ENCODE data around the gene USH2A. TPM values are rescaled to one million over a fixed set of nuclear protein-coding genes. Genes with fewer than 3 reads are reported as not detected.

The USH2A gene
- total RNA-seq, 3 donors from 2014 or later, result not detected

DNA sequence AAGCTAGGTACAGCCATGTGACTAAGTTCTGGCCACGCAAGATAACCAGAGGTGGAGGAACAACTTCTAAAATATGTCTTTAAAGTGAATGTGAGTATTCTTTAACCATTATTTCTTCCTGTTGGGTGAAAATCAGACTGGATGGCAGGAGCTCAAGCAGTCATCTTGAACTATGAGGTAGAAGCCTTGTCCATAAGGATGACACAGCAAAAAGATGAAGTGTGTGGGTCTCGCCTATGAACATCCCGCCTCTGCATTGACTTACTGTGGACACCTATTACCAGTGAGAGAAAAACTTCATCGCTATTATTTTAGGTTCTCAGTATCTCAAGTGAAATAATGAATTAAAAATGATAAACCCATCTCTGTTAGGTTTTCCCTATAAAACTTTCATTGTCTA is 365.3 kb downstream of the USH2A start:
- H3K36me3 ChIP-seq, result no peaks in the 10 kb centered on the region
- no peak for TF ChIP-seq POLR2A (IDR thresholded peaks at IDR 0.05)
- TF ChIP-seq POLR2AphosphoS5 (IDR thresholded peaks at IDR 0.05), result no peak
- TF ChIP-seq CTCF (IDR thresholded peaks at IDR 0.05), result no peak

DNA sequence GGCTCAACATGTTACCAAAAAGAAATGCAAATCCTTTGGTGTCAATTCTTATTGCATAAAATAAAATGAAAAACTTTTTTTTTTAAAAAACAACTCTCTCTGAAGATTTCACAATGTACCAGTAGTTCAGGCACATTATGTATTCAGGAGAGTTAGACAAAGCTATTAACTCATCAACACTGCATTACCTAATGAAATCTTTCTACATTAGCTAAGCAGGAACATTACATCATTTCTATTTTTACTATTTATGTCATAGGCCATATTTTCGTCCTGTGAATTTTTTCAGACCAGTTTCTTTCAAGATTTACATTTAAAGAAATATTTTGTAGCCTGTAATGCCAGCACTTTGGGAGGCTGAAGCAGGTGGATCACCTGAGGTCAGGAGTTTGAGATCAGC is 366.2 kb downstream of the USH2A start:
- no peaks in the 10 kb centered on the region for H3K27me3 ChIP-seq
- no peak for DNase-seq (ENCODE audit: low spot score in 2 of 2)
- TF ChIP-seq POLR2A (IDR thresholded peaks at IDR 0.05) (no peak), POLR2AphosphoS5 (IDR thresholded peaks at IDR 0.05) (no peak), CTCF (IDR thresholded peaks at IDR 0.05) (no peak)
- H3K27ac ChIP-seq, result no peak overlapping the region
- no peak overlapping the region for H3K4me3 ChIP-seq
- intact Hi-C loops (cut with DNase I; ENCODE audit: low total_unique reads), result no loop called here
- H3K9me3 ChIP-seq, result no peaks in the 10 kb centered on the region
- H3K4me1 ChIP-seq, result no peaks in the 10 kb centered on the region
- no peaks in the 10 kb centered on the region for H3K36me3 ChIP-seq

More for the DNA sequence above, 365.3 kb downstream of the USH2A start:
- Histone ChIP-seq H3K27ac (no peak overlapping the region), H3K4me1 (no peaks in the 10 kb centered on the region), H3K27me3 (no peaks in the 10 kb centered on the region), H3K4me3 (no peak overlapping the region), H3K9me3 (no peaks in the 10 kb centered on the region)
- intact Hi-C loops (cut with DNase I; ENCODE audit: low total_unique reads), result no loop called here
- no peak for DNase-seq (ENCODE audit: low spot score in 2 of 2)

- no peak for DNase-seq (ENCODE audit: low spot score in 2 of 2)
- Histone ChIP-seq H3K27me3 (no peaks in the 10 kb centered on the region), H3K27ac (no peak overlapping the region), H3K4me1 (no peaks in the 10 kb centered on the region), H3K9me3 (no peaks in the 10 kb centered on the region), H3K36me3 (no peaks in the 10 kb centered on the region), H3K4me3 (no peak overlapping the region)
- intact Hi-C loops (cut with DNase I; ENCODE audit: low total_unique reads), result no loop called here
- no peak for TF ChIP-seq CTCF (IDR thresholded peaks at IDR 0.05)
- TF ChIP-seq POLR2AphosphoS5 (IDR thresholded peaks at IDR 0.05), result no peak
- TF ChIP-seq POLR2A (IDR thresholded peaks at IDR 0.05), result no peak
Observed at GRCh38 chr1:216055004-216055403, 368.2 kb downstream of the USH2A start.

GRCh38 chr1:216054600-216054999 is 368.6 kb downstream of the USH2A start:
- Histone ChIP-seq H3K36me3 (no peaks in the 10 kb centered on the region), H3K27me3 (no peaks in the 10 kb centered on the region), H3K9me3 (no peaks in the 10 kb centered on the region), H3K4me3 (peak overlapping the region in 1 of 3 donors; percentile 28), H3K4me1 (no peaks in the 10 kb centered on the region), H3K27ac (no peak overlapping the region)
- TF ChIP-seq POLR2AphosphoS5 (IDR thresholded peaks at IDR 0.05) (no peak), POLR2A (IDR thresholded peaks at IDR 0.05) (no peak), CTCF (IDR thresholded peaks at IDR 0.05) (no peak)
- no peak for DNase-seq (ENCODE audit: low spot score in 2 of 2)
- intact Hi-C loops (cut with DNase I; ENCODE audit: low total_unique reads), result no loop called here

GRCh38 chr1:216051071-216051470 is 372.2 kb downstream of the USH2A start:
- intact Hi-C loops (cut with DNase I; ENCODE audit: low total_unique reads), result no loop called here
- Histone ChIP-seq H3K27me3 (no peaks in the 10 kb centered on the region), H3K27ac (no peak overlapping the region), H3K4me3 (no peak overlapping the region), H3K36me3 (no peaks in the 10 kb centered on the region), H3K9me3 (no peaks in the 10 kb centered on the region), H3K4me1 (no peaks in the 10 kb centered on the region)
- DNase-seq (ENCODE audit: low spot score in 2 of 2), result no peak
- TF ChIP-seq POLR2AphosphoS5 (IDR thresholded peaks at IDR 0.05) (no peak), POLR2A (IDR thresholded peaks at IDR 0.05) (no peak), CTCF (IDR thresholded peaks at IDR 0.05) (no peak)

Measured in breast epithelium (tissue), 4 donors.